Endothelial cell of umbilical vein (primary cell): Measurements from ENCODE around the gene SHFL.

Source experiments
- POLR2A ChIP-seq: IDR thresholded peaks from 2 replicates; pipeline ENCODE4 v1.6.1; 2012; ENCODE audit warnings: low read depth, mild to moderate bottlenecking, control low read depth, low read length
- POLR2AphosphoS5 ChIP-seq: IDR thresholded peaks from 2 replicates; pipeline ENCODE4 v1.6.1; 2012; ENCODE audit warnings: low read depth, mild to moderate bottlenecking, control low read depth, low read length, moderate library complexity; ENCODE audit not compliant: insufficient read depth

DNA sequence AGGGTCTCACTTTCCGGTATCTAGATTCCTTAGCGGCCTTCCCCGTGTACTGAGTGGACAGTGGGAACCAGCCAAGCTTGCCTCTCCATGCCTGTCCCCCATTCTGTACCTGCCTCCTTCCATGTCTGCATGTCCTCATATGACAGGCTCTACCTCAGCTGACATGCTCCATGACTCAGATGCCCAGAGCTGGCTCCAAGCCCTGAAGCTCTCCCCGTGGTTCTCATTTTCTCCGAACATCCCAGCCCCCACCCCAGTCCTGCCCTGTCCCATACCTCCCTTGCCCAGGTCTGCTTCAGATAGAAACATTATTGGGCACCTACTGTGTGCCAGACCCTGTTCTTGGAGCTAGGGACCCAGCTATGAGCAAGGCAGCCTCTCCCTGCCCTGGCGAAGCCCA lies 17.1 kb upstream of the SHFL start:
- TF ChIP-seq POLR2A (no peak), POLR2AphosphoS5 (no peak)
